NT2/D1 (cell line): Measurements from ENCODE around the gene BMI1.

Source experiments
- DNase-seq: peaks from one replicate; pipeline ENCODE4 v3.0.0-alpha.2; 2011; ENCODE audit warnings: low read depth, low spot score
- H3K27me3 ChIP-seq: 2 replicates; pipeline ENCODE4 v1.6.0; 2011; ENCODE audit warnings: mild to moderate bottlenecking; ENCODE audit not compliant: insufficient read length, insufficient read depth
- H3K36me3 ChIP-seq: 2 replicates; pipeline ENCODE4 v1.6.1; 2011; ENCODE audit warnings: mild to moderate bottlenecking, low read length, mixed read lengths; ENCODE audit not compliant: insufficient read depth, insufficient read length
- H3K4me1 ChIP-seq: 2 replicates; pipeline ENCODE4 v1.5.1; 2011; ENCODE audit not compliant: insufficient read depth, insufficient read length
- H3K4me3 ChIP-seq: 2 replicates; pipeline ENCODE4 v1.5.1; 2011; ENCODE audit warnings: low read depth; ENCODE audit not compliant: insufficient read length
- H3K9ac ChIP-seq: 2 replicates; pipeline ENCODE4 v1.6.0; 2011; ENCODE audit warnings: low read depth; ENCODE audit not compliant: insufficient read length
- H3K9me3 ChIP-seq: 2 replicates; pipeline ENCODE4 v1.5.1; 2011; ENCODE audit warnings: mild to moderate bottlenecking, low read length; ENCODE audit not compliant: insufficient read depth
- SUZ12 ChIP-seq: IDR thresholded peaks from 2 replicates; pipeline ENCODE4 v1.6.1; 2011; ENCODE audit not compliant: insufficient read length, insufficient read depth; ENCODE audit errors: extremely low read depth
- YY1 ChIP-seq: IDR thresholded peaks from 2 replicates; pipeline ENCODE4 v1.6.1; 2011; ENCODE audit not compliant: insufficient read length, insufficient read depth
- ZNF274 ChIP-seq: IDR thresholded peaks from 2 replicates; pipeline ENCODE4 v1.6.1; 2011; ENCODE audit warnings: mild to moderate bottlenecking, low read depth, low read length

The BMI1 gene

DNA sequence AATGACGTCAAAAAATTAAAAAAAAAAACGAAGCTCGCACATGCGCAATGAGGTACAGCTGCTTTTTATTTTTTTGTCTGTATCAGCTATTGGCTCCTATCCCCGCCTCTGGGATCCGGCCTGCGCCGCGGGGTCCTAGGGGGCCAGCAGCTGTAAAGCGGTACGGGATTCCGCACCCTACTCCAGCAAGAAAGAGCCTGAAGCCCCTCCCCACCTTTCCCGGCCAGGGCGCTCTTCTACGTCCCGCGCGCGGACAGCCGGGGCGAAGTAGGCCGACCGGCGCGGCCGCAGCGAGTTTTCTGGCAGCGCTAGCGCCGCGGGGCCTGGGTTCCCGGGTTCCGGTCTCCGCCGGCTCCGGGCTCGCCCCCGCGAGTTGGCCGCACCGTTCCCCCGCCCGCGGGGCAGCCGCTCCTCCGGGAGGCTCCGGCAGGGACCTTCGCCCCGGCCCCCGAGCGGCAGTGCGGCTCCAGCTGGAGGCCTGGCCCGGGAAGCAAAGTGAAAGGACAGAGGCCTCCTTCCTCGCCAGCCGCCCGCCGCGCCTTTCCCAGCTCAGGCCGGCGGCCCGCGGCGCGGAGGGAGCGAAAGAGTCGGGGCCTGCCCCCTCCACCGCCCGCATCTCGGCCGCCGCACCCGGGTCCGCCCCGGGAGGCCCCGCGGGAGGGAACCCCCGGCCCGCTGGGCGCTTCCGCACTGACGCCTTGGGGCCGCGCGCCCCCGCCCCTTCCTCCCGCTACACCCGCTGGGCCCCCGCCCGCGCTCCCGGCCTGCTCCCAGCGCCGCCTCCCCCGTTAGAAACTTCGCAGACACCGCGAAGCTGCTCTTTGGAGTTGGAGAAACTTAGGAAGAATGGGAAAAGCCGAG lies 19.7 kb downstream of the BMI1 start:
- DNase-seq, result no peak
- H3K4me3 ChIP-seq, result peak overlapping the region; percentile 34
- H3K9ac ChIP-seq, result peak overlapping the region; percentile 74
- no peaks in the 10 kb centered on the region for H3K4me1 ChIP-seq
- H3K27me3 ChIP-seq, result peaks cover 98% of the 10 kb centered on the region
- no peaks in the 10 kb centered on the region for H3K36me3 ChIP-seq
- no peaks in the 10 kb centered on the region for H3K9me3 ChIP-seq
- TF ChIP-seq ZNF274, result no peak
- no peak for TF ChIP-seq SUZ12
- TF ChIP-seq YY1, result no peak

DNA sequence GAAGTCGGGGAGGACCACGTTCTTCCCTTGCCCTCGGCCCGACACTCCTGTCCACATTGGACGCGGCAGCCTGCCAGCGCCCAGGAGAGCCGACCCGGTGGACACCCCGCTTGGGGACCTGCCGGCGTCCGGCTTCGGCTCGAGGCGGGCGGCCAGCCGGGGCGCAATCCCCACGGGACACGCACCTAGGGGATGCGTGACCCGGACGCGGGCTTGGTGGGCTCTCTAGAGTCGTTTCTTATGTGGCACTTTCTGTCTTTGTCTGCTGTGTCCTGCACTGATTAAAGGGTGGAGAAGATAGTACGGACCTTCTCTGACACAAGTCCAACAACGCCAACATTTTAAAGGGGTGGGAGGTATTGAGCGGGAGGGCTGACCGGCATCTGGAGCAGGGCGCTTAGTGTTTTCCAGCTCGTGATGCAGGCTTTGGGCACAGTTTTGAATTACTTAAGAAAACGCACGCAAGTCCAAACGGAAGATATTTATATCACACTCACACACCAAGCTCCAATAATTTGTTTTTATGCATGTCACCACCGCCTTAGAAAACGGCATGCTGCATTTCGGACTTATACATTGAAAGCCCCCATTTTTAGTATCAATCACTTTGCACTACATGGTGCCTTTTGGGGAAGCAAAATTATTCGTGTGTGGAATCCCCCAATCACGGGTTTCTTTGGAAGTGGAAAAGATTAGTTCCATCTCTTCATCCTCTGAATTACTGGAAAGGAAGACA lies 20.5 kb downstream of the BMI1 start:
- Histone ChIP-seq H3K36me3 (no peaks in the 10 kb centered on the region), H3K27me3 (peaks cover 98% of the 10 kb centered on the region), H3K4me1 (no peaks in the 10 kb centered on the region), H3K9ac (peak overlapping the region; percentile 74), H3K9me3 (no peaks in the 10 kb centered on the region), H3K4me3 (peak overlapping the region; percentile 34)
- TF ChIP-seq YY1 (no peak), SUZ12 (no peak), ZNF274 (no peak)
- DNase-seq, result no peak

DNA sequence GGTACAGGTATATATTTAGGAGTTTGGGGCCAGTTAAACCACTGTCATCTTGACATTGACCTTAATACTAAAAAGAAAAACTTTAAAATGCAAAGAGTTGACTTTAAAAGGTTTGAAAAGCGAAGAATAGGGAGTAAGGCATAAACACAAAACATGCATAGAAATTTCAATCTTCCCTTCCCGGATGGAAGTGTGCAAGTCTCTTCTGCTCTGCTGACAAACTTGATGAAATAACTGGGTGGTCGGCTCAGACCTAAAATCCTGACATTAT lies 21.0 kb downstream of the BMI1 start:
- Histone ChIP-seq H3K36me3 (no peaks in the 10 kb centered on the region), H3K27me3 (peaks cover 98% of the 10 kb centered on the region), H3K4me1 (no peaks in the 10 kb centered on the region), H3K9me3 (no peaks in the 10 kb centered on the region), H3K4me3 (no peak overlapping the region), H3K9ac (no peak overlapping the region)
- no peak for TF ChIP-seq YY1
- TF ChIP-seq ZNF274, result no peak
- no peak for TF ChIP-seq SUZ12
- DNase-seq, result no peak

DNA sequence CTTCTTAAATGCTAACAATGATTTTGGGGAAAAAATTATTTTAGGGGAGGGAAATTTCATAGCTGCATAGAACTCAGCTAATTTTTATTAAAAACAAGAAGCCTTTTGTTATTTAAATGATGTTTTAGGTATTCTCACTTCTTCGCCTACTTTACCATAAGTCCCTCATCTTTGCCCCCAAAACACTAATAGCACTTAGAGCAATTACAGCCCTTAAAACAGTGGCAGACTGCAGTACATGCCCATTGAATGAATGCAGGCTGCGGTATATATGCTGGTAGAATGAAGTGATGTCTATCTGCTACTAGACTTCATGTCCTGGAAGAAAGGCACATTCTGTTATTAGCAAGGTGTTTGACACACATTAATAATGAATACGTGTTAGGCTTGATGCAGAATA lies 21.5 kb downstream of the BMI1 start:
- no peaks in the 10 kb centered on the region for H3K9me3 ChIP-seq
- H3K27me3 ChIP-seq, result peaks cover 98% of the 10 kb centered on the region
- no peaks in the 10 kb centered on the region for H3K36me3 ChIP-seq
- H3K9ac ChIP-seq, result no peak overlapping the region
- no peak for DNase-seq
- H3K4me1 ChIP-seq, result no peaks in the 10 kb centered on the region
- no peak overlapping the region for H3K4me3 ChIP-seq
- TF ChIP-seq SUZ12, result no peak
- no peak for TF ChIP-seq ZNF274
- no peak for TF ChIP-seq YY1

DNA sequence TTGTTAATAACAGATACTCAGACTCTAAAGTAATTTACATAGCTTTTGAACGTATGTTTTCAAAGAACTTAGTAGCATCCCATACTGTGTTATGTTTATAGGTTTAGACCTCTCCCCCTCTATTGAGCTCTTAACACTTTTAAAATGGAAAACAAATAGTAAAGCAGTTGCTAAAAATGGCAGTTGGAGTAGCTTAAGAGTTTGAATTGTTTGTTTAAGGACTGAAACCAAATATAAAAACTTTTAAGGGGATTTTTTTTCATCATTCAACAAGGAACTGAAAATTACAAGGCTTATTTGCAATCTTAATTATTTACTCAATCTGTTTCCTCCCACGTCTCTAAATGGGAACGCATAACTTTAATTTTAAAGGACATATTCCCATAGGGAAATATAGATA lies 22.8 kb downstream of the BMI1 start:
- Histone ChIP-seq H3K36me3 (no peaks in the 10 kb centered on the region), H3K9me3 (no peaks in the 10 kb centered on the region), H3K4me1 (no peaks in the 10 kb centered on the region), H3K27me3 (peaks cover 87% of the 10 kb centered on the region), H3K4me3 (no peak overlapping the region), H3K9ac (no peak overlapping the region)
- TF ChIP-seq YY1, result no peak
- no peak for TF ChIP-seq ZNF274
- TF ChIP-seq SUZ12, result no peak
- no peak for DNase-seq

DNA sequence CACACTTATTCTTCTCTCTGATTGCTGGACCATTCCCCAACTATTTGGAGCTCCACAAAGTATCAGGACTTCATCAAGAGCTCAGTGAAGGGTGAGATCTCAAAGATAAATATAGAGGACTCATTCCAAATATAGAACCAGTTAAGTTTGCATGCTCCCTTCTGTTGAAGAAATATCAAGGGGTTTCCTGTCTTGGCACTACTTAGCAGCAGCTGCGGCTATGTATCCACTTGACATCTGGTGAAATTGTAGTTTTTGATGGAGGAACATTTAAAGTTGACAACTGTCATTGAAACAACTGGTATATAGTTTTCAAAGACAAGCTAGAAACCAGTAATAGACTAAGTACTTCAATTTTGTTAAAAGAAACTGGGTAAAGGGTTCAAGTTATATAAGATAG lies 23.4 kb downstream of the BMI1 start:
- DNase-seq, result no peak
- TF ChIP-seq YY1 (no peak), ZNF274 (no peak), SUZ12 (no peak)
- no peak overlapping the region for H3K4me3 ChIP-seq
- H3K4me1 ChIP-seq, result no peaks in the 10 kb centered on the region
- H3K27me3 ChIP-seq, result peaks cover 82% of the 10 kb centered on the region
- no peaks in the 10 kb centered on the region for H3K9me3 ChIP-seq
- no peak overlapping the region for H3K9ac ChIP-seq
- H3K36me3 ChIP-seq, result no peaks in the 10 kb centered on the region

DNA sequence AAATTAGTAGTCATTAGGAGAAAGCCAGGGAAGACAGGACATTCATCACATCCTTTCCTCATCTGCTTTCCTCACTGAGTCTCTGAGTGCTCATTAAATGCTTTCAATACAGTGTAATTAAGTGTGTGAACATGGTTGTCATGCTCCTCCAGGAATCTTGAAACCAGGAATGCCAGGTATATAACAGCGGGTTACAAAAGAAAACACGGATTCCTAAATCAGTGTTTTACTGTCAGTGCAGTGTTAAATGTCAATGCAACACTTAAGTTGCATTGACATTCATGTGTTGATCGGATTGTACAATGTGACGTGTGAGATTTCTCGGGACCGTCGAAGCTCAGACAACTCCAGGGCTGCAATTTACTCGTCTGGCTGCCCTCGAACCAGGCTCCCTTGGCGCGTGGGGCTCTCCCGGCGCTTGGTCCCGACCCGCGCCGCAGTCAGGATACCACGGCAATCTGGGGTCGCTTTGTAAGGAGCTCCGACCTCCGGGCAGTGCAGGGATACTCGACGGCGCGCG lies 23.9 kb downstream of the BMI1 start:
- Histone ChIP-seq H3K9me3 (no peaks in the 10 kb centered on the region), H3K4me1 (no peaks in the 10 kb centered on the region), H3K36me3 (no peaks in the 10 kb centered on the region), H3K4me3 (peak overlapping the region; percentile 35), H3K9ac (no peak overlapping the region), H3K27me3 (peaks cover 76% of the 10 kb centered on the region)
- DNase-seq, result no peak
- TF ChIP-seq SUZ12 (no peak), YY1 (no peak), ZNF274 (no peak)
